Body of pancreas (tissue), 4 donors: ENCODE results near the gene LASP1NB.

Experiments
- CTCF ChIP-seq, 7 experiments: fragments of 450-650 bp in 4 of 7; fragments of 200-600 bp in 3 of 7; sonication (generic) in 3 of 7; IDR thresholded peaks; one replicate each; pipeline ENCODE4 v1.5.1; 2016 to 2019; ENCODE audit warnings: antibody characterized with exemption in 7 of 7
- POLR2A ChIP-seq, 3 donors: fragments of 450-650 bp; IDR thresholded peaks; one replicate each; pipeline ENCODE4 v1.6.1; 2016; ENCODE audit warnings: antibody characterized with exemption in 3 of 3, mild to moderate bottlenecking in 2 of 3

- TF ChIP-seq POLR2A (IDR thresholded peaks at IDR 0.05): no peak
- TF ChIP-seq CTCF (IDR thresholded peaks at IDR 0.05): no peak
Measured at GRCh38 chr17:38898812-38899348, 26.5 kb upstream of the LASP1NB start.
